Mesothelial cell of epicardium (in vitro differentiated cells): ENCODE results near the gene WDFY1. TPM values are rescaled to one million over a fixed set of nuclear protein-coding genes. Genes with fewer than 3 reads are reported as not detected.
A peak's percentile ranks its signal among the peaks of the same experiment; 100 is the strongest.

Source experiments
- DNase-seq, 2 experiments: peaks; one replicate each; pipeline ENCODE4 v3.0.0; 2021; ENCODE audit warnings: low spot score in 2 of 2; ENCODE audit not compliant: unreplicated experiment in 2 of 2
- H3K27ac Mint-ChIP-seq: 2 replicates; pipeline ENCODE4 v1.8.0; 2021; ENCODE audit warnings: mixed read lengths
- H3K27me3 Mint-ChIP-seq: 2 replicates; pipeline ENCODE4 v1.8.0; 2021; ENCODE audit warnings: low read depth, mixed read lengths
- H3K36me3 Mint-ChIP-seq: 2 replicates; pipeline ENCODE4 v1.8.0; 2021; ENCODE audit warnings: mixed read lengths
- H3K4me1 Mint-ChIP-seq: 2 replicates; pipeline ENCODE4 v1.8.0; 2021; ENCODE audit warnings: mixed read lengths
- H3K4me3 Mint-ChIP-seq: 2 replicates; pipeline ENCODE4 v1.8.0; 2021; ENCODE audit warnings: mild to moderate bottlenecking, moderate library complexity, mixed read lengths
- H3K9me3 Mint-ChIP-seq: 2 replicates; pipeline ENCODE4 v1.8.0; 2021; ENCODE audit warnings: mixed read lengths
- CTCF ChIP-seq: fragments of 200-600 bp; sonication (generic); IDR thresholded peaks from one replicate; pipeline ENCODE4 v1.5.0; 2021; ENCODE audit warnings: antibody characterized with exemption; ENCODE audit not compliant: unreplicated experiment
- total RNA-seq: library from RNA; stranded (reverse); gene quantifications from 3 replicates; pipeline ENCODE4 v1.2.1, GENCODE V29; 2021

Gene WDFY1
- total RNA-seq, 1 donor from 2014 or later, result 45.1 TPM

GRCh38 chr2:223976635-223977226 is 31.6 kb upstream of the WDFY1 start:
- Mint-ChIP-seq H3K4me1 (no peaks in the 10 kb centered on the region), H3K27me3 (no peaks in the 10 kb centered on the region), H3K9me3 (no peaks in the 10 kb centered on the region), H3K27ac (no peak overlapping the region), H3K36me3 (no peaks in the 10 kb centered on the region), H3K4me3 (no peak overlapping the region)
- no peak for DNase-seq
- no peak for TF ChIP-seq CTCF

DNA sequence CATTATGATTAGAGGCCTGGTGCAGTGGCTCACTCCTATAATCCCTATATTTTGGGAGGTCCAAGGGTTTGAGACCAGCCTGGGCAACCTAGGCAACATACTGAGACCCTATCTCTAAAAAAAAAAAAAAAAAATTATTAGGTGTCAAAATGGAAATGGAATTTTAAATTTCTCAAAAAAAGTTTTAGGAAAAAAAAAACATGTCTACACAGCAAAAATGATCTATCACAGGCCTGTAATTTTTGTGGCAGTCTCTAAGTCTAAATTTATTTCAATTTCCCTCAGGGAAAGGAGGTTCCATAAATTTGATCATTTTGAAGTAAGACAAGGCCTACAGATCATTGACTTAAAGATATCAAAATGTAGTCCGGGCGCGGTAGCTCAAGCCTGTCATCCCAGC is 28.5 kb upstream of the WDFY1 start:
- H3K4me1 Mint-ChIP-seq, result no peaks in the 10 kb centered on the region
- no peaks in the 10 kb centered on the region for H3K36me3 Mint-ChIP-seq
- no peak overlapping the region for H3K4me3 Mint-ChIP-seq
- no peaks in the 10 kb centered on the region for H3K27me3 Mint-ChIP-seq
- H3K9me3 Mint-ChIP-seq, result no peaks in the 10 kb centered on the region
- no peak for DNase-seq
- H3K27ac Mint-ChIP-seq, result no peak overlapping the region
- no peak for TF ChIP-seq CTCF

- no peak overlapping the region for H3K27ac Mint-ChIP-seq
- H3K36me3 Mint-ChIP-seq, result no peaks in the 10 kb centered on the region
- no peak for TF ChIP-seq CTCF
- no peaks in the 10 kb centered on the region for H3K9me3 Mint-ChIP-seq
- H3K27me3 Mint-ChIP-seq, result no peaks in the 10 kb centered on the region
- no peak for DNase-seq
- no peak overlapping the region for H3K4me3 Mint-ChIP-seq
- H3K4me1 Mint-ChIP-seq, result no peaks in the 10 kb centered on the region
Measured at GRCh38 chr2:223972656-223973102, 27.5 kb upstream of the WDFY1 start.

- no peak for TF ChIP-seq CTCF
- H3K27ac Mint-ChIP-seq, result no peak overlapping the region
Measured at GRCh38 chr2:223971731-223972130, 26.6 kb upstream of the WDFY1 start.

GRCh38 chr2:223970343-223971128 is 25.4 kb upstream of the WDFY1 start:
- no peaks in the 10 kb centered on the region for H3K4me1 Mint-ChIP-seq
- H3K27me3 Mint-ChIP-seq, result no peaks in the 10 kb centered on the region
- H3K9me3 Mint-ChIP-seq, result no peaks in the 10 kb centered on the region
- peak; percentile 88 for TF ChIP-seq CTCF
- no peak overlapping the region for H3K4me3 Mint-ChIP-seq
- H3K27ac Mint-ChIP-seq, result no peak overlapping the region
- peaks cover 5% of the 10 kb centered on the region for H3K36me3 Mint-ChIP-seq
- DNase-seq, result peak in 1 of 2 experiments; percentile 61

More at GRCh38 chr2:223971731-223972130, 26.6 kb upstream of the WDFY1 start:
- DNase-seq, result no peak
- Mint-ChIP-seq H3K9me3 (no peaks in the 10 kb centered on the region), H3K27me3 (no peaks in the 10 kb centered on the region), H3K4me1 (no peaks in the 10 kb centered on the region), H3K36me3 (peaks cover 1% of the 10 kb centered on the region), H3K4me3 (no peak overlapping the region)
